ENCODE measurements around the gene LDLRAD3. TPM values are rescaled to one million over a fixed set of nuclear protein-coding genes. Genes with fewer than 3 reads are reported as not detected.

Gene LDLRAD3
- polyA plus RNA-seq, 1 of the 3 experiments (the other 2 are of a cell fraction) = 10.6 TPM

DNA sequence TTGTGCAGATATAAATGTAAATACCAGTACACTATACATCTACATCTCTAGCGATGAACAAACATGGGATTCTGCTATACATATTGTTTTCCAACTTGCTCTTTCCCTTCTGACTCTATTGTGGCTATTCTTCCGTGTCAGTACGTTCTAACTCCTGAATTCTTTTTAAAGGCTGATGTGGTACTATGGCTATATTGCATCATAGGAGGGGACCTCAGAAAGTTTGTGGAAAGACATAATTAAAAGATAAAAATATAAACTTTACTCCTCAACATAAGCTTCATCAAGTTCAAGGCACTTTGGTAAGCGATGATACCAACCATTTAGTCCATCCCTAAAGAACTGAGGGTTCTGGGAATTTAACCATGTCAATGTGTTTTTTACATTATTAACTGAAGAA lies 72.8 kb downstream of the LDLRAD3 start:
- H3K27me3 ChIP-seq (ENCODE audit: insufficient read depth) = no peaks in the 10 kb centered on the region
- no peaks in the 10 kb centered on the region for H4K20me1 ChIP-seq (ENCODE audit: insufficient read depth)
- 93% methylated on average over 4 of the region's 4 CpGs for WGBS (ENCODE audit: low lambda C conversion rate)
- no peak overlapping the region for H3K9ac ChIP-seq
- no peaks in the 10 kb centered on the region for H3K36me3 ChIP-seq (replicated peaks in 1 of 2; ENCODE audit: control insufficient read depth in 1 of 2, insufficient read depth in 2 of 2, low read length in 1 of 2)
- no peak overlapping the region for H3K4me3 ChIP-seq (ENCODE audit: low read depth in 2 of 2, low read length in 1 of 2)
- DNase-seq = no peak
- no peak overlapping the region for H3K4me2 ChIP-seq
- POLR2A ChIA-PET = no interaction called here
- H3K4me1 ChIP-seq (ENCODE audit: control insufficient read depth in 1 of 2, insufficient read depth in 2 of 2, low read depth in 1 of 2, low read length in 1 of 2) = peaks cover 16 to 44% of the 10 kb centered on the region in 2 experiments
- H3K79me2 ChIP-seq (ENCODE audit: insufficient read depth) = peaks cover 19% of the 10 kb centered on the region
- no peak overlapping the region for H3K27ac ChIP-seq (ENCODE audit: low read depth in 2 of 2, low read length in 1 of 2)
- TF ChIP-seq TEAD4 (IDR thresholded peaks at IDR 0.05; ENCODE audit: borderline replicate concordance, insufficient read depth) (no peak), RCOR1 (IDR thresholded peaks at IDR 0.05; ENCODE audit: low read length) (no peak), RFX5 (IDR thresholded peaks at IDR 0.05; ENCODE audit: low read length) (no peak), JUND (IDR thresholded peaks at IDR 0.05) (no peak), FOSL2 (IDR thresholded peaks at IDR 0.05; ENCODE audit: borderline replicate concordance, low read depth) (no peak), GATA2 (CRISPR knock-in tag; IDR thresholded peaks at IDR 0.05) (no peak), FOXJ3 (CRISPR knock-in tag; IDR thresholded peaks at IDR 0.05) (no peak), MXI1 (IDR thresholded peaks at IDR 0.05; ENCODE audit: low read depth, low read length) (no peak), YY1 (IDR thresholded peaks at IDR 0.05; ENCODE audit: low read depth) (no peak), TAF1 (IDR thresholded peaks at IDR 0.05; ENCODE audit: borderline replicate concordance, low read depth, low read length) (no peak), TCF12 (IDR thresholded peaks at IDR 0.05) (no peak), NRF1 (IDR thresholded peaks at IDR 0.05; ENCODE audit: low read depth, low read length) (no peak), POLR2AphosphoS5 (IDR thresholded peaks at IDR 0.05; ENCODE audit: low read depth, low read length) (no peak), SIN3A (IDR thresholded peaks at IDR 0.05; ENCODE audit: borderline replicate concordance, low read depth, low read length) (no peak)
- TF ChIP-seq, protein P1, sequence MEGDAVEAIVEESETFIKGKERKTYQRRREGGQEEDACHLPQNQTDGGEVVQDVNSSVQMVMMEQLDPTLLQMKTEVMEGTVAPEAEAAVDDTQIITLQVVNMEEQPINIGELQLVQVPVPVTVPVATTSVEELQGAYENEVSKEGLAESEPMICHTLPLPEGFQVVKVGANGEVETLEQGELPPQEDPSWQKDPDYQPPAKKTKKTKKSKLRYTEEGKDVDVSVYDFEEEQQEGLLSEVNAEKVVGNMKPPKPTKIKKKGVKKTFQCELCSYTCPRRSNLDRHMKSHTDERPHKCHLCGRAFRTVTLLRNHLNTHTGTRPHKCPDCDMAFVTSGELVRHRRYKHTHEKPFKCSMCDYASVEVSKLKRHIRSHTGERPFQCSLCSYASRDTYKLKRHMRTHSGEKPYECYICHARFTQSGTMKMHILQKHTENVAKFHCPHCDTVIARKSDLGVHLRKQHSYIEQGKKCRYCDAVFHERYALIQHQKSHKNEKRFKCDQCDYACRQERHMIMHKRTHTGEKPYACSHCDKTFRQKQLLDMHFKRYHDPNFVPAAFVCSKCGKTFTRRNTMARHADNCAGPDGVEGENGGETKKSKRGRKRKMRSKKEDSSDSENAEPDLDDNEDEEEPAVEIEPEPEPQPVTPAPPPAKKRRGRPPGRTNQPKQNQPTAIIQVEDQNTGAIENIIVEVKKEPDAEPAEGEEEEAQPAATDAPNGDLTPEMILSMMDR (IDR thresholded peaks at IDR 0.05) = no peak
- TF ChIP-seq, protein P2, sequence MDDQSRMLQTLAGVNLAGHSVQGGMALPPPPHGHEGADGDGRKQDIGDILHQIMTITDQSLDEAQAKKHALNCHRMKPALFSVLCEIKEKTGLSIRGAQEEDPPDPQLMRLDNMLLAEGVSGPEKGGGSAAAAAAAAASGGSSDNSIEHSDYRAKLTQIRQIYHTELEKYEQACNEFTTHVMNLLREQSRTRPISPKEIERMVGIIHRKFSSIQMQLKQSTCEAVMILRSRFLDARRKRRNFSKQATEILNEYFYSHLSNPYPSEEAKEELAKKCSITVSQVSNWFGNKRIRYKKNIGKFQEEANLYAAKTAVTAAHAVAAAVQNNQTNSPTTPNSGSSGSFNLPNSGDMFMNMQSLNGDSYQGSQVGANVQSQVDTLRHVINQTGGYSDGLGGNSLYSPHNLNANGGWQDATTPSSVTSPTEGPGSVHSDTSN (IDR thresholded peaks at IDR 0.05) = no peak
- TF ChIP-seq, protein P3, sequence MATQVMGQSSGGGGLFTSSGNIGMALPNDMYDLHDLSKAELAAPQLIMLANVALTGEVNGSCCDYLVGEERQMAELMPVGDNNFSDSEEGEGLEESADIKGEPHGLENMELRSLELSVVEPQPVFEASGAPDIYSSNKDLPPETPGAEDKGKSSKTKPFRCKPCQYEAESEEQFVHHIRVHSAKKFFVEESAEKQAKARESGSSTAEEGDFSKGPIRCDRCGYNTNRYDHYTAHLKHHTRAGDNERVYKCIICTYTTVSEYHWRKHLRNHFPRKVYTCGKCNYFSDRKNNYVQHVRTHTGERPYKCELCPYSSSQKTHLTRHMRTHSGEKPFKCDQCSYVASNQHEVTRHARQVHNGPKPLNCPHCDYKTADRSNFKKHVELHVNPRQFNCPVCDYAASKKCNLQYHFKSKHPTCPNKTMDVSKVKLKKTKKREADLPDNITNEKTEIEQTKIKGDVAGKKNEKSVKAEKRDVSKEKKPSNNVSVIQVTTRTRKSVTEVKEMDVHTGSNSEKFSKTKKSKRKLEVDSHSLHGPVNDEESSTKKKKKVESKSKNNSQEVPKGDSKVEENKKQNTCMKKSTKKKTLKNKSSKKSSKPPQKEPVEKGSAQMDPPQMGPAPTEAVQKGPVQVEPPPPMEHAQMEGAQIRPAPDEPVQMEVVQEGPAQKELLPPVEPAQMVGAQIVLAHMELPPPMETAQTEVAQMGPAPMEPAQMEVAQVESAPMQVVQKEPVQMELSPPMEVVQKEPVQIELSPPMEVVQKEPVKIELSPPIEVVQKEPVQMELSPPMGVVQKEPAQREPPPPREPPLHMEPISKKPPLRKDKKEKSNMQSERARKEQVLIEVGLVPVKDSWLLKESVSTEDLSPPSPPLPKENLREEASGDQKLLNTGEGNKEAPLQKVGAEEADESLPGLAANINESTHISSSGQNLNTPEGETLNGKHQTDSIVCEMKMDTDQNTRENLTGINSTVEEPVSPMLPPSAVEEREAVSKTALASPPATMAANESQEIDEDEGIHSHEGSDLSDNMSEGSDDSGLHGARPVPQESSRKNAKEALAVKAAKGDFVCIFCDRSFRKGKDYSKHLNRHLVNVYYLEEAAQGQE (IDR thresholded peaks at IDR 0.05; ENCODE audit: low read depth, low read length) = no peak
- TF ChIP-seq, protein P4, sequence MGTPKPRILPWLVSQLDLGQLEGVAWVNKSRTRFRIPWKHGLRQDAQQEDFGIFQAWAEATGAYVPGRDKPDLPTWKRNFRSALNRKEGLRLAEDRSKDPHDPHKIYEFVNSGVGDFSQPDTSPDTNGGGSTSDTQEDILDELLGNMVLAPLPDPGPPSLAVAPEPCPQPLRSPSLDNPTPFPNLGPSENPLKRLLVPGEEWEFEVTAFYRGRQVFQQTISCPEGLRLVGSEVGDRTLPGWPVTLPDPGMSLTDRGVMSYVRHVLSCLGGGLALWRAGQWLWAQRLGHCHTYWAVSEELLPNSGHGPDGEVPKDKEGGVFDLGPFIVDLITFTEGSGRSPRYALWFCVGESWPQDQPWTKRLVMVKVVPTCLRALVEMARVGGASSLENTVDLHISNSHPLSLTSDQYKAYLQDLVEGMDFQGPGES (IDR thresholded peaks at IDR 0.05; ENCODE audit: low read depth, low read length) = no peak
- TF ChIP-seq, protein P5, sequence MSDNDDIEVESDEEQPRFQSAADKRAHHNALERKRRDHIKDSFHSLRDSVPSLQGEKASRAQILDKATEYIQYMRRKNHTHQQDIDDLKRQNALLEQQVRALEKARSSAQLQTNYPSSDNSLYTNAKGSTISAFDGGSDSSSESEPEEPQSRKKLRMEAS (IDR thresholded peaks at IDR 0.05; ENCODE audit: low read depth) = no peak
- no peaks in the 10 kb centered on the region for H3F3A ChIP-seq (replicated peaks; ENCODE audit: insufficient read depth)
- no peaks in the 10 kb centered on the region for H3K9me2 ChIP-seq
- CTCF ChIA-PET = no interaction called here
- H3K9me3 ChIP-seq = no peaks in the 10 kb centered on the region
- H2AFZ ChIP-seq (ENCODE audit: low read depth) = no peak overlapping the region

All from SK-N-SH (cell line).